ENCODE measurements around the gene GABBR1. TPM values are rescaled to one million over a fixed set of nuclear protein-coding genes. Genes with fewer than 3 reads are reported as not detected.

The GABBR1 gene
- total and polyA plus RNA-seq, 2 donors (not counting 3 experiments of a cell fraction or from before 2014, with no cell fraction given): 43.6 to 50.8 TPM

GRCh38 chr6:29527126-29527525 lies 105.9 kb downstream of the GABBR1 start:
- no TSS peak for BruUV-seq (replicated peaks)
- no peak overlapping the region for H3K27ac ChIP-seq (ENCODE audit: insufficient read depth, low read depth, low read length)
- H3K4me1 ChIP-seq (ENCODE audit: control insufficient read depth, extremely low read depth, insufficient read depth, low read length): no peaks in the 10 kb centered on the region
- dilution Hi-C loops (cut with MboI; ENCODE audit: extremely low pct_ligation_motif_present, low sequenced_read_pairs) (no loop called here), intact Hi-C loops (cut with micrococcal nuclease) (loop anchor here (5.0 kb wide), 1 partner anchor 765 kb away; no protein-coding TSS in a partner anchor)
- H3K9me3 ChIP-seq (replicated peaks; ENCODE audit: control insufficient read depth, insufficient read depth, low read length): no peaks in the 10 kb centered on the region
- TF ChIP-seq JUN (IDR thresholded peaks at IDR 0.05; ENCODE audit: borderline replicate concordance, insufficient read depth, insufficient read length, low read depth) (no peak), EZH2 (IDR thresholded peaks at IDR 0.05; ENCODE audit: borderline replicate concordance, low read depth, low read length, severe bottlenecking) (no peak), POLR2A (IDR thresholded peaks at IDR 0.05; ENCODE audit: low read depth, low read length) (no peak), POLR2AphosphoS5 (IDR thresholded peaks at IDR 0.05; ENCODE audit: insufficient read depth, low read depth, low read length) (no peak), FOS (IDR thresholded peaks at IDR 0.05; ENCODE audit: borderline replicate concordance, insufficient read depth, low read length) (no peak), MAX (IDR thresholded peaks at IDR 0.05; ENCODE audit: insufficient read depth, insufficient read length) (no peak), GATA2 (IDR thresholded peaks at IDR 0.05; ENCODE audit: insufficient read depth, insufficient read length, low read depth, low read length) (no peak), MYC (IDR thresholded peaks at IDR 0.05; ENCODE audit: low read depth, low read length) (no peak), CTCF (IDR thresholded peaks at IDR 0.05; ENCODE audit: extremely low read depth in 1 of 2, insufficient read depth in 1 of 2, low read depth in 1 of 2, low read length in 2 of 2) (no peak)
- H3K36me3 ChIP-seq (ENCODE audit: control insufficient read depth in 2 of 2, extremely low read depth in 1 of 2, insufficient read depth in 2 of 2, low read length in 2 of 2): no peaks in the 10 kb centered on the region
- H3K4me2 ChIP-seq (ENCODE audit: insufficient read depth, low read length): no peak overlapping the region
- H4K20me1 ChIP-seq (replicated peaks; ENCODE audit: control insufficient read depth, extremely low read depth, insufficient read depth, low read length): no peaks in the 10 kb centered on the region
- H3K4me3 ChIP-seq (replicated peaks in 1 of 3; ENCODE audit: insufficient read depth in 1 of 3, low read depth in 1 of 3, low read length in 3 of 3): no peak overlapping the region
- POLR2A ChIA-PET: no interaction called here
- H3K9me1 ChIP-seq (replicated peaks; ENCODE audit: control insufficient read depth, extremely low read depth, insufficient read depth, low read length): no peaks in the 10 kb centered on the region
- no peaks in the 10 kb centered on the region for H3K79me2 ChIP-seq (ENCODE audit: control insufficient read depth, insufficient read depth, low read length)
- FAIRE-seq (no peak), DNase-seq (ENCODE audit: low read depth, low spot score) (no peak)
- H3K9ac ChIP-seq (replicated peaks; ENCODE audit: extremely low read depth, insufficient read depth, low read length): no peak overlapping the region
- H2AFZ ChIP-seq (ENCODE audit: low read depth, low read length): no peak overlapping the region
- H3K27me3 ChIP-seq (ENCODE audit: control insufficient read depth in 2 of 2, insufficient read depth in 2 of 2, low read length in 2 of 2): no peaks in the 10 kb centered on the region
- CTCF ChIA-PET: no interaction called here

Data from endothelial cell of umbilical vein (primary cell).